ENCODE data around the gene ZDHHC19. TPM values are rescaled to one million over a fixed set of nuclear protein-coding genes. Genes with fewer than 3 reads are reported as not detected.

ZDHHC19 gene
- total RNA-seq, 1 donor from 2014 or later: not detected

DNA sequence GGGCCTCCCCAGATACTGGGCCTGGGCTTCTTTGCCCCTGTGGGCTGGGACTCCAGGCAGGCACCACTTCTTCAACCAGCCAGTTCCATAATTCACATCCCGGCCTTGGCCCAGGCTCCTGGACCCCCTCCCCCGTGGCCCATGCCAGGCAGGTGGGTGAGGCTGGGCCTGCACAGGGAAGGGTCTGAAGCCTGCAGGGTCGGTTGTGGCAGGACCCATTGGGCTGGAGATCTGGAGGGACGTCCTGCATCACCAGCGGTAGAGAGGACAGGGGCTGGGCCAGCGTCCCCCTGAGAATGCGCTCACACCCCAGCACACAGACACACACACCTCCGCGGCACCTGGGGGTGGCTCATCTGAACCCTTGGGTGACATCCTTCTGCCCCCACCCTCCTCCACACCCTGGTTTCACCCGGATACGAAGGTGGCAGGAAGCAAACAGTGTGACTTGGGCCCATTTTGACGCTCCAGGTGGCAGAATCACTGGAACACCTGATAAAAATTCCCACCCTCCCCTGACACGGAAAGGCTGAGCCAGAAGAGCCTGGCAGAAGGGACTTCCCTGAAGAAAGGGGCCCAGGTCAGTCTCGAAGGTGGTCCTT lies 15.4 kb downstream of the ZDHHC19 start:
- no peaks in the 10 kb centered on the region for H3K27me3 Mint-ChIP-seq (ENCODE audit: low read depth)
- TF ChIP-seq, protein P1, sequence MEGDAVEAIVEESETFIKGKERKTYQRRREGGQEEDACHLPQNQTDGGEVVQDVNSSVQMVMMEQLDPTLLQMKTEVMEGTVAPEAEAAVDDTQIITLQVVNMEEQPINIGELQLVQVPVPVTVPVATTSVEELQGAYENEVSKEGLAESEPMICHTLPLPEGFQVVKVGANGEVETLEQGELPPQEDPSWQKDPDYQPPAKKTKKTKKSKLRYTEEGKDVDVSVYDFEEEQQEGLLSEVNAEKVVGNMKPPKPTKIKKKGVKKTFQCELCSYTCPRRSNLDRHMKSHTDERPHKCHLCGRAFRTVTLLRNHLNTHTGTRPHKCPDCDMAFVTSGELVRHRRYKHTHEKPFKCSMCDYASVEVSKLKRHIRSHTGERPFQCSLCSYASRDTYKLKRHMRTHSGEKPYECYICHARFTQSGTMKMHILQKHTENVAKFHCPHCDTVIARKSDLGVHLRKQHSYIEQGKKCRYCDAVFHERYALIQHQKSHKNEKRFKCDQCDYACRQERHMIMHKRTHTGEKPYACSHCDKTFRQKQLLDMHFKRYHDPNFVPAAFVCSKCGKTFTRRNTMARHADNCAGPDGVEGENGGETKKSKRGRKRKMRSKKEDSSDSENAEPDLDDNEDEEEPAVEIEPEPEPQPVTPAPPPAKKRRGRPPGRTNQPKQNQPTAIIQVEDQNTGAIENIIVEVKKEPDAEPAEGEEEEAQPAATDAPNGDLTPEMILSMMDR (IDR thresholded peaks at IDR 0.05): no peak
- no peaks in the 10 kb centered on the region for H3K9me3 Mint-ChIP-seq (ENCODE audit: low read depth)
- H3K36me3 Mint-ChIP-seq (ENCODE audit: low read depth): no peaks in the 10 kb centered on the region
- no peak for DNase-seq (ENCODE audit: low spot score)
- no peak overlapping the region for H3K27ac Mint-ChIP-seq (ENCODE audit: unreplicated experiment)
- H3K4me3 Mint-ChIP-seq (ENCODE audit: unreplicated experiment): no peak overlapping the region
- H3K4me1 Mint-ChIP-seq (ENCODE audit: low read depth): no peaks in the 10 kb centered on the region

DNA sequence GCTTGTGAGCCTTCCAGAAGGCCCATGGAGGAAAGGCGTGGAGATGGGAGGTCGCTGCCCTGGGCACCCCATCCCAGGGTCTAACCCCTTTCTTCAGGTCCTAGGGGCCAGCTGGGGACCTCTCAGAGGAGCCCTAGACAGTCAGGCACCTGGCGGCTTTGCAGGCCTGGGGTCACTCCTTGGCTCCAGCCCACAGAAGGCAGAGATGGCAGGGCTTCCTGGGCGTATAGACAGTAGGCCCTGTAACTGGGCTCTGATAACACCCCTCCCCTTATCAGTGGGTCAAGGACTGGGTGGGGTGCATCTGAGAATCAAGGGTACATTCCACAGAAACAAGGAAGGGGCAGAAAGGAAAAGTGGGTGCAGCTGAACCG lies 16.7 kb downstream of the ZDHHC19 start:
- no peaks in the 10 kb centered on the region for H3K27me3 Mint-ChIP-seq (ENCODE audit: low read depth)
- TF ChIP-seq, protein P1 (IDR thresholded peaks at IDR 0.05): no peak
- no peaks in the 10 kb centered on the region for H3K4me1 Mint-ChIP-seq (ENCODE audit: low read depth)
- no peaks in the 10 kb centered on the region for H3K36me3 Mint-ChIP-seq (ENCODE audit: low read depth)
- no peak overlapping the region for H3K27ac Mint-ChIP-seq (ENCODE audit: unreplicated experiment)
- no peaks in the 10 kb centered on the region for H3K9me3 Mint-ChIP-seq (ENCODE audit: low read depth)
- no peak overlapping the region for H3K4me3 Mint-ChIP-seq (ENCODE audit: unreplicated experiment)
- DNase-seq (ENCODE audit: low spot score): no peak

DNA sequence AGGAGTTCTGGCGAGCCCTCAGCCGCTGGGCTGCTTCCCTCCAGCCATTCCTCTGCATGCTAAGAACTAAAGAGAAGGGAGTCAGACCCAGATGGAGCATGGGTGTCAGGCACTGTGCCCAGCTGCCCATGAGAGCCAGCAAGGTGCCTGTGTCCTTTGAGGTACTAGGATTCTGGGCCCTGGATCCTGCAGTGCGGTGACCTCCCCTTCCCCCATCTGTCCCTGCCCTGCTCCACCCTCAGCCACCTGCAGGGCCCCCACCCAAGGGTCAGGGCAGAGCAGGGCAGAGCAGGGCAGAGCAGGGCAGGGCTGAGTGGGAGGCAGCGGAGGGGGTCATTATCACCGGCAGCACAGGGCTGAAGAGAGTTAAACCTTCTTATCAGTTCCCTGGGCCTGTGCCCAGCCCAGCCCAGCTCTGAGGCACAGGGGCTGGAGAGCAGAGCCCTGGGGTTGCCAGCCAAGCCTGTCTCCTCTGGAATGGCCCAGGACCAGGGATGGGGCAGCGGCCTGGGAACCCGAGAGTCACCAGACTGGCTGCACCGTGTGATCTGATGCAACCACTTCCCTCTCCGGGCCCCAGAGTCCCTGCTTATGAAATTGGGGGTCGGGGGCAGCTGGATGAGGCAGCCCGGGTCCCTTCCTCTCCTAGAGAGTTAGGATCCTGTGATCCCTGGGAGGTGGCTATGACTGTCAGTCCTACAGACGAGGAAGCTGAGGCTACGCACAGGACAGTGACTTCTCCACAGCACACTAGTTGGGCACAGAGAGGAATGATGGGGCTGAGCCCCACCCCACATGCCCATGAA lies 17.3 kb downstream of the ZDHHC19 start:
- no peak overlapping the region for H3K4me3 Mint-ChIP-seq (ENCODE audit: unreplicated experiment)
- H3K27ac Mint-ChIP-seq (ENCODE audit: unreplicated experiment): no peak overlapping the region
- no peaks in the 10 kb centered on the region for H3K27me3 Mint-ChIP-seq (ENCODE audit: low read depth)
- H3K4me1 Mint-ChIP-seq (ENCODE audit: low read depth): no peaks in the 10 kb centered on the region
- no peaks in the 10 kb centered on the region for H3K36me3 Mint-ChIP-seq (ENCODE audit: low read depth)
- no peak for DNase-seq (ENCODE audit: low spot score)
- no peaks in the 10 kb centered on the region for H3K9me3 Mint-ChIP-seq (ENCODE audit: low read depth)
- TF ChIP-seq, protein P1 (IDR thresholded peaks at IDR 0.05): no peak

DNA sequence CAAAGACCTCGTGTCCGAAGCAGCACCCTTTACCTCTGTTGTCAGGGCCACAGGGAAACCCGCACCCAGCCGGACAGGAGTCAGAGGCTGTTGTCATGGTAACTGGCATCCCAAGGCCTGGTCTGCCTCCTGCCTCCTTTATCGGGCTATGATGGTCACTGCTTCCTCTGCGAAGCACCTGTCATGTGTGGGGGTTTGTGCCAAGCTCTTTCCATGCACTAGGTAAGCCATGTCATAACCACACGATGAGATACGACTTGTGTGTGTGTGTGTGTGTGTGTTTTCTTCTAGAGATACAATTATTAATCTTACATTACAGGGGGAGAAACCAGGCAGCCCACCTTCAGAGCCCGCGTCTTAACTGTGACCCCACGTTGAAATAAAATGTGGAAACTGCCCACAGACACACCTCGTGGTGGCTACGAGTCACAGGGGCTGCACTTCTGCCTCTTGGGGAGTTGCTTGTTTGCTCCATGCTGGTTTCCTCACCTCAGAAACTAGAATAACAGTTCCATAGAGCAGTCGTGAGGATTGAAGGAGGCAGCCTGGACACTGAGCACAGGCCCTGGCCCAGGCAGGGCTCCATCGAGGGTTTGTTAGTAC lies 18.0 kb downstream of the ZDHHC19 start:
- DNase-seq (ENCODE audit: low spot score): no peak
- Mint-ChIP-seq H3K9me3 (ENCODE audit: low read depth) (no peaks in the 10 kb centered on the region), H3K27ac (ENCODE audit: unreplicated experiment) (no peak overlapping the region), H3K4me1 (ENCODE audit: low read depth) (no peaks in the 10 kb centered on the region), H3K27me3 (ENCODE audit: low read depth) (no peaks in the 10 kb centered on the region), H3K36me3 (ENCODE audit: low read depth) (no peaks in the 10 kb centered on the region), H3K4me3 (ENCODE audit: unreplicated experiment) (no peak overlapping the region)
- TF ChIP-seq, protein P1 (IDR thresholded peaks at IDR 0.05): no peak

DNA sequence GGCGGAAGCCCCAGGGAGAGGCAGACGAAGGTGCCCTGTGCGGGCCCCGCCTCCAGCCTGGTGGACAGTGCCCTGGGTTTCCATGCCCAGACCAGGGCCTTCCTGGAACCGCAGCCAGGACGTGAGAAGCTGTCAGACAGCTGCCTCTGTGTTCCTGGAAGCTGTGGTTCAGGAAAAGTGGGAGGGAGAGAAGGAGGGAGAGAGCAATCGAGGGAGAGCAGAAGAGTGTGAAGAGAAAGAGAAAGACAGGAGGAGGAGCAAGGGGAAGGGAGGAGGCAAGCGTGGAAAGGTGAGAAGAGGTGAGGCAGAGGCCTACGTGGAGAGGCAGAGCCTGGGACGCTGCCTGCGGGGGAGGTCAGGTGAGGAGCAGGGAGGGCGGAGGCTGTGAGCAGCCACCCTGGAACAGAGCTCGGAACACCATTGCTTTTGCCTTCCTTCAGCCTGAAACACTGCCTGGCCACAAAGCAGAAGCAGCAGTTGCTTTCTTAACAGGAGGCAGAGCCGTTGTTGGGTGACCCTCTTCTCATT lies 18.6 kb downstream of the ZDHHC19 start:
- H3K27me3 Mint-ChIP-seq (ENCODE audit: low read depth): no peaks in the 10 kb centered on the region
- no peak overlapping the region for H3K4me3 Mint-ChIP-seq (ENCODE audit: unreplicated experiment)
- TF ChIP-seq, protein P1 (IDR thresholded peaks at IDR 0.05): no peak
- no peaks in the 10 kb centered on the region for H3K36me3 Mint-ChIP-seq (ENCODE audit: low read depth)
- no peak overlapping the region for H3K27ac Mint-ChIP-seq (ENCODE audit: unreplicated experiment)
- no peaks in the 10 kb centered on the region for H3K9me3 Mint-ChIP-seq (ENCODE audit: low read depth)
- no peak for DNase-seq (ENCODE audit: low spot score)
- no peaks in the 10 kb centered on the region for H3K4me1 Mint-ChIP-seq (ENCODE audit: low read depth)
